B cell (primary cell): Measurements from ENCODE around the gene TTC28. TPM values are rescaled to one million over a fixed set of nuclear protein-coding genes. Genes with fewer than 3 reads are reported as not detected.

Experiments used
- ATAC-seq: fragments of 200-7000 bp; cut with Tn5 transposase; one replicate; pipeline ENCODE4 v1.10.0; 2021; ENCODE audit warnings: low read depth, mild to moderate bottlenecking, moderate number of reproducible peaks, moderate library complexity
- CTCF ChIA-PET: fragments of 350-600 bp; sonication (Branson Sonifier 250); formaldehyde crosslinking; loops from one replicate; lab custom pipeline; 2021; ENCODE audit warnings: antibody characterized with exemption, inconsistent platforms; lab: Charles Lee
- POLR2A ChIA-PET: fragments of 350-600 bp; sonication (Branson Sonifier 250); formaldehyde crosslinking; loops from one replicate; lab custom pipeline; 2021; ENCODE audit warnings: antibody characterized with exemption; lab: Charles Lee
- DNase-seq: peaks from one replicate; pipeline ENCODE4 v3.0.0; 2013
- H2AFZ ChIP-seq: 2 replicates; pipeline ENCODE4 v1.6.1; 2012; ENCODE audit warnings: mild to moderate bottlenecking, low read depth, low read length; ENCODE audit not compliant: insufficient read depth, poor library complexity, severe bottlenecking
- H3K27ac ChIP-seq, 2 donors: 1 replicate in 1 of 2; 2 replicates in 1 of 2; pipeline ENCODE4 v1.5.1; 2012 to 2013; ENCODE audit warnings: low read length in 2 of 2, mild to moderate bottlenecking in 2 of 2, moderate library complexity in 1 of 2
- H3K27me3 ChIP-seq, 4 experiments: fragments of 200-600 bp in 1 of 4; sonication (generic) in 1 of 4; replicated peaks in 1 of 4; 1 replicate in 2 of 4; 2 replicates in 2 of 4; pipeline versions ENCODE4 v1.6.1 to v1.7.0; 2013 to 2016; ENCODE audit warnings: low read length in 3 of 4, mild to moderate bottlenecking in 2 of 4, mixed read lengths in 1 of 4, moderate library complexity in 1 of 4; ENCODE audit not compliant: insufficient read depth in 4 of 4, control insufficient read depth in 3 of 4; ENCODE audit errors: control extremely low read depth in 1 of 4
- H3K36me3 ChIP-seq, 2 experiments: replicated peaks in 1 of 2; 1 replicate in 1 of 2; 2 replicates in 1 of 2; pipeline versions ENCODE4 v1.6.1 to v1.7.1; 2013; ENCODE audit warnings: low read length in 1 of 2; ENCODE audit not compliant: insufficient read depth in 2 of 2, control insufficient read depth in 1 of 2; ENCODE audit errors: control extremely low read depth in 1 of 2, extremely low read depth in 1 of 2
- H3K4me1 ChIP-seq, 2 donors: fragments of 200-600 bp in 1 of 2; sonication (generic) in 1 of 2; 1 replicate in 1 of 2; 2 replicates in 1 of 2; pipeline versions ENCODE4 v1.5.1 to v1.6.1; 2013 to 2017; ENCODE audit warnings: low read length in 2 of 2; ENCODE audit not compliant: control insufficient read depth in 2 of 2, insufficient read depth in 2 of 2
- H3K4me2 ChIP-seq: replicated peaks from 2 replicates; pipeline ENCODE3; 2012; ENCODE audit warnings: mild to moderate bottlenecking, low read depth, low read length; ENCODE audit not compliant: poor library complexity, severe bottlenecking
- H3K4me3 ChIP-seq, 5 experiments: fragments of 200-600 bp in 1 of 5; sonication (generic) in 1 of 5; 1 replicate in 3 of 5; 2 replicates in 2 of 5; pipeline versions ENCODE4 v1.5.1 to v1.7.0; 2011 to 2016; ENCODE audit warnings: low read length in 4 of 5, mild to moderate bottlenecking in 4 of 5, low read depth in 2 of 5, control low read depth in 1 of 5, moderate library complexity in 1 of 5; ENCODE audit not compliant: insufficient read depth in 1 of 5; ENCODE audit errors: control extremely low read depth in 1 of 5, extremely low read depth in 1 of 5
- H3K79me2 ChIP-seq: fragments of 200-600 bp; sonication (generic); one replicate; pipeline ENCODE4 v1.6.0; 2016; ENCODE audit warnings: low read length; ENCODE audit not compliant: control insufficient read depth, insufficient read depth
- H3K9ac ChIP-seq: fragments of 200-600 bp; sonication (generic); 2 replicates; pipeline ENCODE4 v1.6.1; 2017; ENCODE audit warnings: mild to moderate bottlenecking, low read length, moderate library complexity
- H3K9me3 ChIP-seq, 3 donors: one replicate each; pipeline versions ENCODE4 v1.6.1 to v1.7.1; 2013; ENCODE audit warnings: low read length in 2 of 3; ENCODE audit not compliant: control insufficient read depth in 2 of 3, insufficient read depth in 1 of 3; ENCODE audit errors: control extremely low read depth in 1 of 3
- H4K20me1 ChIP-seq: 2 replicates; pipeline ENCODE4 v1.6.0; 2012; ENCODE audit warnings: mild to moderate bottlenecking, low read length; ENCODE audit not compliant: insufficient read depth, control insufficient read depth, poor library complexity, severe bottlenecking
- H3K27ac Mint-ChIP-seq: one replicate; pipeline ENCODE4 v1.8.0; 2021; ENCODE audit warnings: mixed read lengths
- H3K27me3 Mint-ChIP-seq: one replicate; pipeline ENCODE4 v1.8.0; 2021; ENCODE audit warnings: mixed read lengths
- H3K4me1 Mint-ChIP-seq: one replicate; pipeline ENCODE4 v1.8.0; 2021; ENCODE audit warnings: mixed read lengths
- H3K4me3 Mint-ChIP-seq: one replicate; pipeline ENCODE4 v1.8.0; 2021; ENCODE audit warnings: mixed read lengths
- H3K9me3 Mint-ChIP-seq: one replicate; pipeline ENCODE4 v1.8.0; 2022; ENCODE audit warnings: mixed read lengths; ENCODE audit not compliant: insufficient read depth
- EZH2 ChIP-seq: IDR thresholded peaks from 2 replicates; pipeline ENCODE4 v1.6.1; 2012; ENCODE audit warnings: borderline replicate concordance, low read depth, mild to moderate bottlenecking, moderate library complexity, low read length; ENCODE audit not compliant: insufficient read depth, poor library complexity, severe bottlenecking
- WGBS: methylation state at CpG from one replicate; pipeline ENCODE4 v1.1.5; 2013; ENCODE audit warnings: missing lambda C conversion rate; ENCODE audit not compliant: insufficient coverage; 5-methylcytosine and 5-hydroxymethylcytosine counted together
- intact Hi-C: fragments of 100-400 bp; cut with micrococcal nuclease; formaldehyde crosslinking; loops from one replicate; pipeline ENCODE4 v1.10.0; 2022
- polyA plus RNA-seq: library from polyadenylated mRNA; depleted of rRNA; stranded (reverse); fragments of >200 nt; gene quantifications from 2 replicates; pipeline ENCODE4 v1.2.3, GENCODE V29; 2012
- total RNA-seq, 2 donors: library from RNA; stranded (reverse); fragments of 120-200 nt in 1 of 2; gene quantifications; 1 replicate in 1 of 2; 2 replicates in 1 of 2; pipeline versions ENCODE4 v1.2.3 to v1.2.4, GENCODE V29; 2013 to 2022
- TF ChIP-seq, protein P1 (sequence below): fragments of 200-600 bp; IDR thresholded peaks from one replicate; pipeline ENCODE4 v1.8.0; 2022; ENCODE audit warnings: antibody characterized with exemption, mild to moderate bottlenecking

TTC28 gene
- total and polyA plus RNA-seq, 2 donors (not counting 1 experiment from before 2014, with no cell fraction given), result 4.5 to 7.3 TPM

DNA sequence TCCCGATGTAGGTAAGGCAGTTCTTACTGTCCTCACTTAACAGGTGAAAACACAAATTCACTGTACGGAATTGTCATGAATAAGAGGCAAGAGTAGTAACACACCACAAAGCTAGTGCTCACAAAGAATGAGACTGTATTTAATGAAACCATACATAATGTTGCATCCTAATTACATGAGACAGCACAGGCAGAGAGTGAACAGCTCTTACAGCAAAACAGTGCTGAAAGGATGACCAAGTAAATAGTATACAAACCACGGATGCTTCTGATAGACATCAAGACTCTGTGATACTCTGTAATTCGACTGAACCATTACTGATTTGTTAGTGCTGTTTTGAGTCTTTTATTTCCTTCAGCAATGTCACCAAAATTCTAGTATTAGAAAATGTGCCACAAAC, 282.3 kb downstream of the TTC28 start:
- peaks cover 11% of the 10 kb centered on the region for H3K27me3 Mint-ChIP-seq
- ATAC-seq, result no peak
- H3K4me3 Mint-ChIP-seq, result no peak overlapping the region
- H3K27ac Mint-ChIP-seq, result no peak overlapping the region
- Histone ChIP-seq H3K9ac (no peak overlapping the region), H3K4me1 (no peaks in the 10 kb centered on the region), H3K27me3 (no peaks in the 10 kb centered on the region), H3K36me3 (no peaks in the 10 kb centered on the region), H2AFZ (no peak overlapping the region), H3K79me2 (no peaks in the 10 kb centered on the region), H4K20me1 (no peaks in the 10 kb centered on the region), H3K4me3 (no peak overlapping the region), H3K4me2 (no peak overlapping the region), H3K9me3 (no peaks in the 10 kb centered on the region), H3K27ac (no peak overlapping the region)
- no peaks in the 10 kb centered on the region for H3K4me1 Mint-ChIP-seq
- POLR2A ChIA-PET, result no interaction called here
- TF ChIP-seq EZH2, result no peak
- TF ChIP-seq, protein P1, sequence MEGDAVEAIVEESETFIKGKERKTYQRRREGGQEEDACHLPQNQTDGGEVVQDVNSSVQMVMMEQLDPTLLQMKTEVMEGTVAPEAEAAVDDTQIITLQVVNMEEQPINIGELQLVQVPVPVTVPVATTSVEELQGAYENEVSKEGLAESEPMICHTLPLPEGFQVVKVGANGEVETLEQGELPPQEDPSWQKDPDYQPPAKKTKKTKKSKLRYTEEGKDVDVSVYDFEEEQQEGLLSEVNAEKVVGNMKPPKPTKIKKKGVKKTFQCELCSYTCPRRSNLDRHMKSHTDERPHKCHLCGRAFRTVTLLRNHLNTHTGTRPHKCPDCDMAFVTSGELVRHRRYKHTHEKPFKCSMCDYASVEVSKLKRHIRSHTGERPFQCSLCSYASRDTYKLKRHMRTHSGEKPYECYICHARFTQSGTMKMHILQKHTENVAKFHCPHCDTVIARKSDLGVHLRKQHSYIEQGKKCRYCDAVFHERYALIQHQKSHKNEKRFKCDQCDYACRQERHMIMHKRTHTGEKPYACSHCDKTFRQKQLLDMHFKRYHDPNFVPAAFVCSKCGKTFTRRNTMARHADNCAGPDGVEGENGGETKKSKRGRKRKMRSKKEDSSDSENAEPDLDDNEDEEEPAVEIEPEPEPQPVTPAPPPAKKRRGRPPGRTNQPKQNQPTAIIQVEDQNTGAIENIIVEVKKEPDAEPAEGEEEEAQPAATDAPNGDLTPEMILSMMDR, result no peak
- 100% methylated on average over 1 of the region's 4 CpGs for WGBS
- no peaks in the 10 kb centered on the region for H3K9me3 Mint-ChIP-seq
- intact Hi-C loops, result no loop called here
- DNase-seq, result no peak
- CTCF ChIA-PET, result no interaction called here

GRCh38 chr22:28395920-28396753, 283.5 kb downstream of the TTC28 start:
- H3K27ac Mint-ChIP-seq, result no peak overlapping the region
- Histone ChIP-seq H3K4me3 (no peak overlapping the region), H3K27me3 (no peaks in the 10 kb centered on the region), H4K20me1 (no peaks in the 10 kb centered on the region), H3K4me1 (no peaks in the 10 kb centered on the region), H3K4me2 (no peak overlapping the region), H2AFZ (no peak overlapping the region), H3K9ac (no peak overlapping the region), H3K79me2 (no peaks in the 10 kb centered on the region), H3K27ac (no peak overlapping the region), H3K36me3 (no peaks in the 10 kb centered on the region), H3K9me3 (no peaks in the 10 kb centered on the region)
- ATAC-seq (no peak), DNase-seq (no peak)
- intact Hi-C loops, result no loop called here
- WGBS, result 41% methylated on average over 2 of the region's 2 CpGs
- POLR2A ChIA-PET, result no interaction called here
- no peak overlapping the region for H3K4me3 Mint-ChIP-seq
- TF ChIP-seq EZH2, result no peak
- CTCF ChIA-PET, result no interaction called here
- no peaks in the 10 kb centered on the region for H3K9me3 Mint-ChIP-seq
- H3K27me3 Mint-ChIP-seq, result peaks cover 11% of the 10 kb centered on the region
- no peaks in the 10 kb centered on the region for H3K4me1 Mint-ChIP-seq
